GM23248 (cell line): ENCODE data around the gene TENM4. TPM values are rescaled to one million over a fixed set of nuclear protein-coding genes. Genes with fewer than 3 reads are reported as not detected.
A peak's percentile ranks its signal among the peaks of the same experiment; 100 is the strongest.

Experiments used
- DNase-seq: peaks from one replicate; pipeline ENCODE4 v3.0.0-alpha.2; 2015
- H2AFZ ChIP-seq: fragments of 200-600 bp; sonication (generic); 2 replicates; pipeline ENCODE4 v1.6.1; 2016; ENCODE audit warnings: antibody characterized with exemption
- H3F3A ChIP-seq: fragments of 200-600 bp; sonication (generic); 2 replicates; pipeline ENCODE4 v1.6.1; 2016; ENCODE audit warnings: mild to moderate bottlenecking, antibody characterized with exemption, mixed run types; ENCODE audit not compliant: insufficient read depth
- H3K27ac ChIP-seq: fragments of 200-600 bp; sonication (generic); 2 replicates; pipeline ENCODE4 v1.5.1; 2016; ENCODE audit warnings: mild to moderate bottlenecking
- H3K27me3 ChIP-seq: fragments of 200-600 bp; sonication (generic); replicated peaks from 2 replicates; pipeline ENCODE4 v1.6.1; 2016; ENCODE audit warnings: mild to moderate bottlenecking; ENCODE audit not compliant: insufficient read depth
- H3K36me3 ChIP-seq: fragments of 200-600 bp; sonication (generic); 2 replicates; pipeline ENCODE4 v1.6.1; 2016; ENCODE audit warnings: low read depth, mild to moderate bottlenecking
- H3K4me1 ChIP-seq: fragments of 200-600 bp; sonication (generic); 2 replicates; pipeline ENCODE4 v1.6.1; 2016; ENCODE audit warnings: mild to moderate bottlenecking; ENCODE audit not compliant: insufficient read depth
- H3K4me2 ChIP-seq: fragments of 200-600 bp; sonication (generic); one replicate; pipeline ENCODE4 v1.6.1; 2016; ENCODE audit warnings: mild to moderate bottlenecking; ENCODE audit not compliant: unreplicated experiment
- H3K4me3 ChIP-seq: fragments of 200-600 bp; sonication (generic); 2 replicates; pipeline ENCODE4 v1.5.1; 2016; ENCODE audit warnings: mild to moderate bottlenecking
- H3K79me2 ChIP-seq: fragments of 200-600 bp; sonication (generic); 2 replicates; pipeline ENCODE4 v1.6.1; 2016; ENCODE audit warnings: mild to moderate bottlenecking; ENCODE audit not compliant: insufficient read depth
- H3K9ac ChIP-seq: fragments of 200-600 bp; sonication (generic); 2 replicates; pipeline ENCODE4 v1.6.1; 2016; ENCODE audit warnings: mild to moderate bottlenecking
- H3K9me2 ChIP-seq: fragments of 200-600 bp; sonication (generic); 2 replicates; pipeline ENCODE4 v1.6.1; 2016; ENCODE audit warnings: mixed run types, mild to moderate bottlenecking, moderate library complexity; ENCODE audit not compliant: insufficient read depth
- H3K9me3 ChIP-seq: fragments of 200-600 bp; sonication (generic); one replicate; pipeline ENCODE4 v1.6.1; 2017; ENCODE audit warnings: low read depth
- H4K20me1 ChIP-seq: fragments of 200-600 bp; sonication (generic); 2 replicates; pipeline ENCODE4 v1.6.0; 2016; ENCODE audit not compliant: insufficient read depth
- EZH2 ChIP-seq: fragments of 200-600 bp; sonication (generic); IDR thresholded peaks from 2 replicates; pipeline ENCODE4 v1.6.1; 2018; ENCODE audit warnings: antibody characterized with exemption, mild to moderate bottlenecking; ENCODE audit not compliant: insufficient read depth, poor library complexity, severe bottlenecking
- EZH2phosphoT487 ChIP-seq: fragments of 200-600 bp; sonication (generic); IDR thresholded peaks from 2 replicates; pipeline ENCODE4 v1.6.1; 2018; ENCODE audit warnings: antibody characterized with exemption, moderate library complexity, mild to moderate bottlenecking, low read depth; ENCODE audit not compliant: insufficient read depth
- WGBS, 2 experiments: methylation state at CpG; one replicate each; pipeline ENCODE4 v1.1.6; 2015 to 2017; ENCODE audit warnings: low lambda C conversion rate in 2 of 2, low coverage in 1 of 2; ENCODE audit errors: missing lambda C conversion rate in 2 of 2; 5-methylcytosine and 5-hydroxymethylcytosine counted together
- in situ Hi-C: fragments of 300-500 bp; cut with MboI; formaldehyde crosslinking; loops from 2 replicates; pipeline ENCODE4 v1.15.0; 2020
- microRNA counts: library from miRNA; unstranded; fragments of <30 nt; microRNA quantifications from one replicate; lab custom pipeline; 2016
- microRNA-seq: library from miRNA; unstranded; fragments of <30 nt; microRNA quantifications from one replicate; pipeline ENCODE4, GENCODE V29; 2016; ENCODE audit warnings: borderline number of aligned reads
- polyA plus RNA-seq: library from polyadenylated mRNA; unstranded; fragments of >200 nt; fragmentation: Nextera tagmentation; extraction: Ambion mirVana; gene quantifications from 2 replicates; pipeline ENCODE4 v1.2.1, GENCODE V29; 2016
- small RNA-seq: library from RNA; depleted of rRNA; stranded (forward); fragments of <200 nt; gene quantifications from one replicate; pipeline ENCODE3, GENCODE V24; 2014; ENCODE audit warnings: low read depth, low replicate concordance
- total RNA-seq: library from RNA; depleted of rRNA; stranded (reverse); fragments of >200 nt; shearing (Covaris generic); gene quantifications from 2 replicates; pipeline ENCODE4 v1.2.3, GENCODE V29; 2014

TENM4 gene
- total and polyA plus RNA-seq, 2 experiments from 2014 or later, result 0.11 to 0.48 TPM

GRCh38 chr11:78605296-78605695 lies 835.5 kb downstream of the TENM4 start:
- WGBS, 2 experiments, result 49 to 51% methylated on average over 7 of the region's 7 CpGs
- Histone ChIP-seq H3K27ac (no peak overlapping the region), H2AFZ (no peak overlapping the region), H3K4me2 (no peak overlapping the region), H3K36me3 (no peaks in the 10 kb centered on the region), H3K4me3 (no peak overlapping the region), H3K4me1 (no peaks in the 10 kb centered on the region), H4K20me1 (no peaks in the 10 kb centered on the region), H3K9ac (no peak overlapping the region), H3K79me2 (no peaks in the 10 kb centered on the region), H3K9me2 (no peaks in the 10 kb centered on the region), H3F3A (no peaks in the 10 kb centered on the region), H3K9me3 (no peaks in the 10 kb centered on the region), H3K27me3 (peaks cover 9% of the 10 kb centered on the region; the same call in 1 of the 2 replicates)
- TF ChIP-seq EZH2 (no peak), EZH2phosphoT487 (no peak)
- in situ Hi-C loops, result no loop called here
- no peak for DNase-seq

GRCh38 chr11:78603792-78604191 lies 837.0 kb downstream of the TENM4 start:
- Histone ChIP-seq H3K9me2 (no peaks in the 10 kb centered on the region), H3K4me3 (no peak overlapping the region), H4K20me1 (no peaks in the 10 kb centered on the region), H3K27me3 (peaks cover 9% of the 10 kb centered on the region; the same call in 1 of the 2 replicates), H2AFZ (no peak overlapping the region), H3K36me3 (no peaks in the 10 kb centered on the region), H3K4me2 (no peak overlapping the region), H3K9ac (no peak overlapping the region), H3K9me3 (no peaks in the 10 kb centered on the region), H3F3A (no peaks in the 10 kb centered on the region), H3K79me2 (no peaks in the 10 kb centered on the region), H3K4me1 (no peaks in the 10 kb centered on the region), H3K27ac (no peak overlapping the region)
- TF ChIP-seq EZH2phosphoT487 (no peak), EZH2 (no peak)
- WGBS, 2 experiments, result 69 to 93% methylated on average over 1 of the region's 1 CpG
- DNase-seq, result no peak
- in situ Hi-C loops, result no loop called here

MicroRNAs within 50 kb of the gene (microRNA counts, 767-probe panel; counts per million panel counts)
- microRNA hsa-miR-708-5p (lab: Ali Mortazavi, UCI), result 447 counts per million, percentile 86 among the panel's probes with 10 or more counts

Small RNAs within 50 kb of the gene (microRNA-seq; reads per million reads assigned to microRNA genes)
- not detected for gene MIR5579
- 52.2 reads per million, percentile 42 among the genes with 10 or more reads in this experiment for gene MIR708

Small RNAs within 50 kb of the gene (small RNA-seq; reads per million reads assigned to genes)
- not detected for gene MIR5579
- gene MIR708, result not detected
